NCI-H146 (cell line): ENCODE data around the gene AGBL5.
"Not testable (repeated sequence)": the region's sequence is repeated elsewhere in the genome, so short reads cannot be mapped to it uniquely, and the experiment has no call there.

Source experiments
- DNase-seq: peaks from one replicate; lab custom pipeline; 2025; lab: John Stamatoyannopoulos, UW

The AGBL5 gene

DNA sequence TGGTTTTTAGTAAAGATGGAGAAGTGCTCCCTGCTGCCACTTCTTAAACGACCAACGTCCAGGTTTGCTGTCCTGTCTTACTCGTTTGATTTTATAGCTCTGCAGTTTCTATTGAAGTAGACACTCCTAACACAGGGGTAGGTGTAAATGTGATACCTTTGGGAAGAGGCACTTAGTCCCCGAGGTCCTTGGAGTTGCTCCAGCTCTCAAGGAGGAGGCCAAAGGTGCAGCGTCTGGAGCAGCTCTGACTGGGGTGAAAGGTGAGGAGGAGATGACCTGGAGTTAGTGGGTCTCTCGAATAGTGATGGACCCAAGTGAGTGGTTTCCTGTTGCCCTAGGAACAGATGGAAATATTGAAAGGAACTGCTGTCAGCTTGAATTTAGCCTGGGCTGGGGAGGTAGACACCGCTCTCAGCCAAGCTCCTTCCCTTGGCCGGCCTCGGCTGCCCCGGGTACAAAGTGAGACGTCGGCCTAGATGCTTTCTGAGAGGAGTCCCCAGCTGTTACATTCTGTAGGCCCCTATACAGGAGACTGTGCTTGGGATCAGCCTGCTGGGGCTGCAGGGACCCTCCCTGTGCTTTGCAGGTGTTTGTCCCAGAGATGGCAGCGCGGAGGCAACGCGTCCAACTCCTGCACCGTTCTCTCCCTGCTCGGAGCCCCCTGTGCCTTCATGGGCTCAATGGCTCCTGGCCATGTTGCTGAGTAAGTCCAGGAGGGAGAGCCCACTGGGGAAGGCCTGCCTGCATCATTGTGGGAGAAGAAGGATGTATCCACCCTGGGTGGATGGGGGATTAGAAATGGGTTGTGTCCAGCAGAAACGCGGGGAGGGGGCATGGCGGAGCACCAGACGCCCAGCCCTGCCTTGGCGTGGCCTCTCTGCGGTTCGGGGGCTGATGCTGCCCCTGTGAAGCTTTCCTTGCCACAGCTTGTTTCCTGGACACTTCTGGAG is 40.6 kb downstream of the AGBL5 start:
- DNase-seq: no peak

DNA sequence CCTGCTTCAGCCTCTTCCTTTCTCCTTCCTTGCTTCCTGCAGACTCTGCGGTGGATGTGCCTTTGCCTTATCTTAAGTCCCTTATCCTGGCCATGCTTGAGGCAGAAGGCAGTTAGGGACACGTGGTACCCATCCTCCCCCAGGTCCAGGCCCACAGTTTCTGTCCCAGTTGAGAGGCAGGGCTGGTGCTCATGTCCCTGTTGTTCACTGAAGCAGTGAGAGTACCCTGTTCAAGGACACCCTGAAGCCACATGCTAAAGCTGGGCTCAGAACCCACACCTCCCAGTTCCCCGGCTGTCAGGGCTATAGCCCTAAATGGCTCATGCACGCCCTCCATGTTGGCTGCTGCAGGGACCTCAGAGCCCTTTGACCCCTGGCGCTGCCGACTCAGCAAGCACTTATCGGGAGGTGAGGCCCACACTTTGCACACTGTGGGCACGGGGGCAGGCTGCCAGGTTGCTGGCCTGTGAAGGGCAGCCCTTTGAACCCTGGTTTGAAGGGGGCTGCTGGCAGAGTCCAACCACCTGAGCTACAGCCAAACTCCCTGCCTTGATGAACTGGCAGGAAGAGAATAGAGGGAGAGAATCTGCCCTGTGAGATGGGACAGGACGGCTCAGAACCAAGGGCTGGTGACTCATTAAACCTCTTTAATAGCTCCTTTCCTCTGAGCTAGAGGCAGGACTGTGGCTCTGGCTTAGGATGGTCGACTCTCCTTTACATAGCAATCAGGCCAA is 41.4 kb downstream of the AGBL5 start:
- DNase-seq: no peak

DNA sequence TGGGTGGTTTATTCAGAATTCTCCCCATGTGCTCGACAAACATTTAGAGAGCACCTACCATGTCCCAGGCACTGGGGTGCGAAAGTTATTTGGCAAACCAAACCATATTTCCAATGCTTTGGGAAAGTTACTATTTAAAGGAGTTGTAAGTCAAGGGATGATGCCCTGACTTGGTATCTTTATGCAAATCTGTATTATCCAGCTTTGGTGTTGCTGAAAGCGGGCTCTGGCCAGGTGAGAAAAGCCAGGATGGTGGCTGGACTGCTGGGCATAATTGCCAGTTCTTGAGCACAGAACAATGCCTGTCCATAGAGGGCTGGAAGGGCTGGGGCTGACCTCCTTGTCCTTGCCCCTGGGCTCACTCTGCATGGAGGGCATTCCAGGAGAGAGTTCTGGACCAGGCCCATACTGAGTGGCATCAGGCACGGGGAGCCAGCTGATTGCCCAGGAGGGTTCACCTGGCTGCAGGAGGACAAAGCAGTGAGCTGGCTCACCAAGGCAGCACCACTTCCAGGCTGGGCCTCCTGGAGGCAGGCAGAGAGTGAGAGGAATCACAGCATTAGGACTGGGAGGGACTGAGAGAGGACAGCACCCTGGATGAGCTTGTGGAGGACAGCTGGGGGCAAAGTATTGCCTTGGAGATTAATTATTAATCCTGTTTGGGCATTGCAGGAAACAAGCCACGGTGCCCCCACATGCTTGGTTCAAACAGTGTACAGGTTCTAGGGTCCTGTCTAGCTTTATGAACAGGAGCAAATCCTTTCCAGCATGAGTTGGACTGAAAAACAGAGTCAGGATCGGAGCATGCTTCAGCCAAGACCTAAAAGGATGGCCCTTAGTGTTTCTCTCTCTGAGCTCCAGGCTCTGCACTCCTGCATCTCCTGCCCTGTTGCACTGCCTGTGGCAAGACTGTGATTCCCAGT is 42.2 kb downstream of the AGBL5 start:
- DNase-seq: no peak

DNA sequence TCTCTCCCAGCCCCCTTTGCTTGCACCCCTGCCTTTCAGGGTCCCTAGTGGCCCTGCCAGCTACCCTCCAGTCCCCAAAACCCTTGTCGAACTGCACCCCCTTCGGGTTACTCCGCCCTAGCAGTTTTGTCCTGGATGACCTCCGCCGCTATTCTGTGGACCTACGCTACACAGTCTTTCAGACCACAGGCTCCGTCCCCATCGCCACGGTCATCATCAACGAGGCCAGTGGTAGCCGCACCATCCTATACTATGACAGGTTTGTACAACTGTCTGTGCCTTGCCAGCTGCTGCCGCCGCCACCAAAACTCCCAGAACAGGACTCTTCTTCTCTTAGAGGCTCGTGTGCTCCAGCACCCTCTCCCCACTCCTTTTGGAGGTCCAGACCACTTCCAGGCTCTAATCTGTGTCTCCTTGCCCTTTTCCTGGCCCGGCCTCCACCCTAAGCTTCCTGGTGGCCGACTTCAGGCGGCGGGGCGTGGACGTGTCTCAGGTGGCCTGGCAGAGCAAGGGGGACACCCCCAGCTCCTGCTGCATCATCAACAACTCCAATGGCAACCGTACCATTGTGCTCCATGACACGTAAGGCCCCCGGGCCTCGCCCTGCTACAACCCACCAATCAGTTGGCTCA is 43.0 kb downstream of the AGBL5 start:
- DNase-seq: no peak

DNA sequence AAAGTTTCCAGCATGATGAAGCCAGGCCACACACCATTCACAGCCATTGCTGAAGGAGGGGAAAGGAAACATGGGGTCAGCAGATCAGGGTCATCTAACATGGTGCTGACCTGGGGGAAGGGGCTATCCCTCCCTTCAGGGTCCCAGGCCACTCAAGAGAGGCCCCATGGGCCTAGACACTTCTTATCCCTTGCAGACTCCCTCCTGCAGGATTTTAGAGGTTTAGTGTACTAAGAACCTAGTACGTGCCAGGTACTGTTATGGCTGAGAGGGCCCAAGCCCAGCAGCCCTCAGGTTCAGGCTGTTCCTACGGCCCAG is 43.9 kb downstream of the AGBL5 start:
- DNase-seq: no peak

DNA sequence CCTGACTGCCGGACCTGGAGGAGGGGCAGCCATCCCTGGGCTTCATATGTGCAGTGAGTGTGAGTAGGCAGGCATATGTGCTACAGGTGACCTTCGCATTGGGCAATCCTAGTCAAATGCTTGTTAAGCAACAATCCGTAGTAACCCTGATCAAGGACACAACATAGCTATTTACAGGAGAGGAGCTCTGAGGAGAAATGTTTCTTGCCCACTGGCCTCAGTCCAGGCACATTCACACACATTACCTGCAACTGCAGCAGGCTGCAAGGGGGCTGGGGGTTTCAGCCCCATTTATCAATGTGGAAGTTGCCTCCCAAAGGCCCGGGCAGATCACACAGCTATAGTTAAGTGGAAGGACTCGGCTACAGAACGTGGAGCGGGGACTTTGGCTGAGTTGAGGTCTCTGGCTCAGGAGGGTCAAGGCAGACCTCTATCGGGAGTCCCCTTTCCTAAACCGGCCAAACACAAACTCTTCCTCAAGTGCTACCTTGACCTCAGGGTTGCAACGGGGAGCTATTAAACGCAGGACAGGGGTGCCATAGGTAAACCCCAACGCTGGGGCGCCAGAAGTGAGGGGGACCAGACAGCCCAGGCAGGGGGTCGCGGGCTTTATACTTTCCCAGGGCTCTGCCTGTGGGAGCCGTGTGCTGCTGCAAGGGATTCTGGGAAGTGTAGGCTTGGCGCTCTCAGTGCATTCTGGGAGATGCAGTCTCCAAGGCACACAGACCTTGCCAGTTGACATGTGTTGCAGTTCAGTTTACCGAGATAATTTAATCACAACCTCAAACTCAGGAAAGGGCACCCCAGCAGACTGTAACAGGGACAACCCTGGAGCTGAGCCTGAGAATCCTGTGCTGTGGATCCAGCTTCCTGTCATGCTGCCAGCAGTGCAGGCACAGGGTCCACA is 44.5 kb downstream of the AGBL5 start:
- DNase-seq: peak; percentile 9

DNA sequence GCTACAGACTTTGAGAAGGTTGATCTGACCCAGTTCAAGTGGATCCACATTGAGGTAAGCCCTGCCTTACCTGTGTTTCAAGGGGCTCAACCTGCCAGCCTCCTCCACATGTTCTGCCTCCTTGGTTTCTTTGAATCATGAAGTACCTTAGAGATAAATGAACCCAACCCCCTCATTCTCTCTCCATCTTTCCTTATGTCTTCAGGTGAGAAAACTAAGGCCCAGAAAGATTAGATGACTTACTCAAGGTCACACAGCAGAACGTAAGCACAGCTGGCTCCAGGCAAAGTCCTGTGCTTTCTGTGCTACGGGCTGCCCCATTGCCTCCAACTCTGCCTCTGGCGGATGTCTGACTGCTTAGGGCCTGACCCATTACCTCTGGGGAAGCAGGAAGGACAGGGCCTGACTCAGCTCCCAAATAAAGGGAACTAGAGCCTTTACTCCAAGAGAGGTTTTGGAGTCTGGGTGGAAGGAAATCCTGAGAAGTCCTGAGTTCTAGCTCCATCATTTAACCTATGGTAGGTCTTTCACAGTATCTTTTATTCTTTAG is 45.4 kb downstream of the AGBL5 start:
- no peak for DNase-seq

DNA sequence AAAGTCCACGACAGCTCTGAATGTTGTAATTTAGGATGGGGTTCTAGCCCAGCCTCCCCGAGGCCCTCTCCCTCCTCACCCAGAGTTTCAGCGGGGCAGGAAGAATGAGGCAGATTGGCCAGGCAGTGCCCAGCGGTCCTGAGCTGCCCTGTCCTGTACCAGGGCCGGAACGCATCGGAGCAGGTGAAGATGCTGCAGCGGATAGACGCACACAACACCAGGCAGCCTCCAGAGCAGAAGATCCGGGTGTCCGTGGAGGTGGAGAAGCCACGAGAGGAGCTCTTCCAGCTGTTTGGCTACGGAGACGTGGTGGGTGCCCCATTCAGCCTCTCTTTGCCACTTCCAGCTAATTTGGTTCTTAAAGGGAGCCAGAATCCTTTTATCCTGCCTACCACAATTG is 45.9 kb downstream of the AGBL5 start:
- no peak for DNase-seq

DNA sequence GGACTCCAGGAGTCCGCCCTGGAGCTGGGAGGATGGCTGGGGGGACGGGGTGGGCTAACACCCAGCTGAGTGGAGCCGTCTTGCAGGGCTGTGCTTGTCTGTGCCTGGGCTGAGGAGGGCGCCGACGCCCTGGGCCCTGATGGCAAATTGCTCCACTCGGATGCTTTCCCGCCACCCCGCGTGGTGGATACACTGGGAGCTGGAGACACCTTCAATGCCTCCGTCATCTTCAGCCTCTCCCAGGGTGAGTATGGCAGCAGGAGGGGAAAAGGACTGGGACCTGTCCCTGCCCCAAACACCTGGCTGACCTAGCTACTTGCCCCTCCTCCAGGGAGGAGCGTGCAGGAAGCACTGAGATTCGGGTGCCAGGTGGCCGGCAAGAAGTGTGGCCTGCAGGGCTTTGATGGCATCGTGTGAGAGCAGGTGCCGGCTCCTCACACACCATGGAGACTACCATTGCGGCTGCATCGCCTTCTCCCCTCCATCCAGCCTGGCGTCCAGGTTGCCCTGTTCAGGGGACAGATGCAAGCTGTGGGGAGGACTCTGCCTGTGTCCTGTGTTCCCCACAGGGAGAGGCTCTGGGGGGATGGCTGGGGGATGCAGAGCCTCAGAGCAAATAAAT is 48.0 kb downstream of the AGBL5 start:
- no peak for DNase-seq

DNA sequence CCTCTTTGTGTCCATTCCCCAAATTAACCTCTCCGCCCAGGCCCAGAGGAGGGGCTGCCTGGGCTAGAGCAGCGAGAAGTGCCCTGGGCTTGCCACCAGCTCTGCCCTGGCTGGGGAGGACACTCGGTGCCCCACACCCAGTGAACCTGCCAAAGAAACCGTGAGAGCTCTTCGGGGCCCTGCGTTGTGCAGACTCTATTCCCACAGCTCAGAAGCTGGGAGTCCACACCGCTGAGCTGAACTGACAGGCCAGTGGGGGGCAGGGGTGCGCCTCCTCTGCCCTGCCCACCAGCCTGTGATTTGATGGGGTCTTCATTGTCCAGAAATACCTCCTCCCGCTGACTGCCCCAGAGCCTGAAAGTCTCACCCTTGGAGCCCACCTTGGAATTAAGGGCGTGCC is 48.6 kb downstream of the AGBL5 start:
- no peak for DNase-seq

DNA sequence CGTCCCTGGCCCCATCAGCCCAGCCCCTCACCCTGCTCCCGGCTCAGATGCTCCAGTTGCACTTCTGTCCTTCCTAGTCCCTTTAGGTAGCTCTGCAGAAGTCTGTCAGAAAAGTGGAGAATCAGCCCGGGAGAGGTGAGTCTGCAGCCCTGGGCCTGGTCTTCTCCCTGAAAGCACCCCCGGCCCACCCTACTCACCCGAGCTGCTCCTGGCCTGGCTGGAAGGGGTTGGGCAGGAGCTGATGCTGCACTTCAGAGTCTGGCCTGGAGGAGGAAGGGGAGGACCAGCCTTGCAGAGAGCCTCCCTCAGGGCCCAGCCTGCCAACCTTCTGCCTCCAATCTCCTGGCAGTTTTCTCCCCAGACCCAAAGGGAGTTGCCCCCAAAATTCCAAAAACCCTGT is 50.9 kb downstream of the AGBL5 start:
- no peak for DNase-seq

DNA sequence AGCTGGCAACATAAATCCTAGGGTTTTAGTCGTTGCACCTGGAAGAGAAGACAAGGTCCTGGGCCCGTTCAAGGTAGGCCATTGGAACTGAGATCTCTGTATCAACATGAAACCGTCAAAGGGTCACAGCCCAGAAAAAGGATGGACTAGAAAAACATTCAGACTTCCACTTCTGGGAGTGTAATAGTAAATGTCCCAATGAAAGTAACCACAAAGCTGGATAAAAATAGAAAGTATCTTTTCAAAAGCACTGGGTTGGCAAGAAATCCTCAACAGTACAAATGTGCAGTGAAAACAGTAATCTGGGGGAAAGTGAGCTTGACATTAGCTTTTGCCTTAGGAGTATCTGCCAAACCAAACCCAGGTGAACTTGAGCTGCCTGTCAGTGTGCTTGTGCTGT is 54.5 kb downstream of the AGBL5 start:
- DNase-seq: no peak

DNA sequence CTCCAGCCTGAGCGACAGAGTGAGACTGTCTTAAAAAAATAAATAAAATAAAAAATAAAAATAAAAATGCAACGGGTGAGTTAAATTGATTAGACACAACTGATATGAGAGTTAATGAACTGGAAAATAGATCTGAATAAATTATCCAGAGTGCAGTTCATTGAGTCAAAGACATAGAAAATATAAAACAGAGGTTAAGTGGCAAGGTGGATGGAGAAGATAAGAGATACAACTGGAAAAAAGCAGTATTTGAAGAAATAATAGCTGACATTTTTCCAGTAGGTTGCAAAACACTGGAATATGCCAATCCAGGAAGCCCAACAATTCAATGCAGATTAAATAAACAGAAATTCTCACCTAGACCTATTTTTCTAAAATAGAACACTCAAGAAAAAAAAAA is 56.8 kb downstream of the AGBL5 start:
- no peak for DNase-seq

DNA sequence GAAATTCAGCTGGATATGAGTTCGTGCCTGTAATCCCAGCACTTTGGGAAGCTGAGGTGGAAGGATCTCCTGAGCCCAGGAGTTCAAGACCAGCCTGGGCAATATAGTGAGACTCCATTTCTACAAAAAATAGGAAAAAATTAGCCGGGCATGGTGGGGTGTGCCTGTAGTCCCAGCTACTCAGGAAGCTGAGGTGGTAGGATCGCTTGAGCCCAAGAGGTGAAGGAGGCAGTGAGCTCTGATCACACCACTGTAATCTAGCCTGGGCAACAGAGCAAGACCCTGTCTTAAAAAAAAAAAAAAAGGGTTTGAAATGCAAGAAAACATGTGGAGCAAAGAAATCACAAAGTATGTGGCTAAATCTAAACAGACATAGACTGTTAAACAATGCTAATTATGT is 57.6 kb downstream of the AGBL5 start:
- DNase-seq: no peak

DNA sequence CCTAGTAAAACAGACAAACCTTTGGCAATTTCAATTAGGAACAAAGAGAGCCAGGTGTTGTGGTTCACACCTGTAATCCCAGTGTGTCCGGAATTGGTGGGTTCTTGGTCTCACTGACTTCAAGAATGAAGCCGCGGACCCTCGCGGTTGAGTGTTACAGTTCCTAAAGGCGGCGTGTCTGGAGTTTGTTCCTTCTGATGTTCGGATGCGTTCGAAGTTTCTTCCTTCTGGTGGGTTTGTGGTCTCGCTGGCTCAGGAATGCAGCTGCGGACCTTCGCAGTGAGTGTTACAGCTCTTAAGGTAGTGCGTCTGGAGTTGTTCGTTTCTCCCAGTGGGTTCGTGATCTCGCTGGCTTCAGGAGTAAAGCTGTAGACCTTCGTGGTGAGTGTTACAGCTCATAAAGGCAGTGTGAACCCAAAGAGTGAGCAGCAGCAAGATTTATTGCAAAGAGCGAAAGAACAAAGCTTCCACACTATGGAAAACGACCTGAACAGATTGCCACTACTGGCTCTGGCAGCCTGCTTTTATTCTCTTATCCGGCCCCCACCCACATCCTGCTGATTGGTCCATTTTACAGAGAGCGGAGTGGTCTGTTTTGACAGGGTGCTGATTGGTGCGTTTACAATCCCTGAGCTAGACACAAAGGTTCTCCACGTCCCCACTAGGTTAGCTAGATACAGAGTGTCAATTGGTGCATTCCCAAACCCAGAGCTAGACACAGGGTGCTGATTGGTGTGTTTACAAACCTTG is 59.3 kb downstream of the AGBL5 start:
- not testable (repeated sequence) for DNase-seq

DNA sequence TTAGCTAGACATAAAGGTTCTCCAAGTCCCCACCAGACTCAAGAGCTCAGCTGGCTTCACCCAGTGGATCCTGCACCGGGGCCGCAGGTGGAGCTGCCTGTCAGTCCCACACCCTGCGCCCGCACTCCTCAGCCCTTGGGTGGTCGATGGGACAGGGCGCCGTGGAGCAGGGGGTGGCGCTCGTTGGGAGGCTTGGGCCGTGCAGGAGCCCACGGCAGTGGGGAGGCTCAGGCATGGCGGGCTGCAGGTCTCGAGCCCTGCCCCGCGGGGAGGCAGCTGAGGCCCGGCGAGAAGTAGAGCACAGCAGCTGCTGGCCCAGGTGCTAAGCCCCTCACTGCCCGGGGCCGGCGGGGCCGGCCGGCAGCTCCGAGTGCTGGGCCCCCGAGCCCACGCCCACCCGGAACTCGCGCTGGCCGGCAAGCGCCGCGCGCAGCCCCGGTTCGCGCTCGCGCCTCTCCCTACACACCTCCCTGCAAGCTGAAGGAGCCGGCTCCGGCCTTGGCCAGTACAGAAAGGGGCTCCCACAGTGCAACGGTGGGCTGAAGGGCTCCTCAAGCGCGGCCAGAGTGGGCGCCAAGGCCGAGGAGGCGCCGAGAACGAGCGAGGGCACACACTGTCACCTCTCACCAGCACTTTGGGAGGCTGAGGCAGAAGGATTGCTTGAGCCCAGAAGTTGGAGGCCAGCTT is 60.1 kb downstream of the AGBL5 start:
- DNase-seq: not testable (repeated sequence)

DNA sequence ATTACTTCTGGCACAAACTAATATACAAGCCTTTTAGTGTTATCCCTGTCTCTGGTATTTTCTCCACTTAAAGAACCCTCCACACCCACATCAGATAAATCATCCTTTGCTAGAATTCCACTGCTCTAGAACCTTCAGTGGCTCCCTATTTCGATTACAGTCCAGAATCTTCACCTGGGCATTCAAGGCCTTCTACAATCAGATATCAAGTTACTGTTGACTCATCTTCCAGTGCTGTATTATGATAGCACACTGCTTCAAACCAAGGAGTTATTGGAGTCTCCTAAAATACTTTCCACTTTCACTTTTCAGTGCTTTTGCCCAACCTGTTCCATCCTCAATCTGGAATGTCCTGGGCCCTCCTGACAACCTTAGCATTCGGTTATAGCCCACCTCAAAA is 64.1 kb downstream of the AGBL5 start:
- no peak for DNase-seq

DNA sequence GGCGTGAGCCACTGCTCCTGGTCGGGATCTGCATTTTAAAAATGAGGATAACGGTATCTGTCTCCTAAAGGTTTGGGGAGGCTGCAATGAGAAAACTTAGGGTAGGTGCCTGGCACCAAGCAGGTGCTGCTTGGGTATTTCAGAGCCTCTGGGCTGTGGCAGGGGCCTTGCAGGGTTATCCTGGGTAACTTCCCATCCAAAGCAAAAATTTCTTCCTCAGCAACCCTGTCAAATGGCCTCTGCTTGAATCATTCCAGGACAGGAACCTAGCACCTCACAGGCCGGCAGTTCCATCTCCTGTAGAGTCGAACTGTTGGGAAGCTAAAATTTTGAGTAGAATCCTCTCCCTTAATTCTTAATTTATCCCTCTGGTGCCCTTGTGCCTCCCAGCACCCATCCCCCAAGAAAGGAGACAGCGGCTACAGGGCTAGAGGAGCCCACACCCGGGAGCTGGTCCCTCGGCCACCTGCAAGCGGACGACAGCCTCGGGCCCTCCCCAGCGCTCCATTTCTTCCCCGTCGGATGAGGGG is 66.6 kb downstream of the AGBL5 start:
- DNase-seq: peak; percentile 39
